Neural progenitor cell (in vitro differentiated cells): ENCODE data around the gene SLC22A1. TPM values are rescaled to one million over a fixed set of nuclear protein-coding genes. Genes with fewer than 3 reads are reported as not detected.

Experiments
- DNase-seq: peaks from one replicate; pipeline ENCODE4 v3.0.0-alpha.2; 2016; ENCODE audit warnings: low spot score
- H2AFZ ChIP-seq: fragments of 200-600 bp; sonication (generic); replicated peaks from 2 replicates; pipeline ENCODE4 v1.6.1; 2016; ENCODE audit warnings: antibody characterized with exemption
- H3F3A ChIP-seq: fragments of 200-600 bp; sonication (generic); 2 replicates; pipeline ENCODE4 v1.6.1; 2016; ENCODE audit warnings: antibody characterized with exemption, low read depth
- H3K27ac ChIP-seq: fragments of 200-600 bp; sonication (generic); 2 replicates; pipeline ENCODE4 v1.5.1; 2016; ENCODE audit warnings: mild to moderate bottlenecking
- H3K27me3 ChIP-seq: fragments of 200-600 bp; sonication (generic); 2 replicates; pipeline ENCODE4 v1.6.1; 2016; ENCODE audit warnings: mild to moderate bottlenecking, moderate library complexity
- H3K36me3 ChIP-seq: fragments of 200-600 bp; sonication (generic); 2 replicates; pipeline ENCODE4 v1.5.1; 2016
- H3K4me1 ChIP-seq: fragments of 200-600 bp; sonication (generic); 2 replicates; pipeline ENCODE4 v1.6.1; 2016; ENCODE audit warnings: mixed run types
- H3K4me2 ChIP-seq: fragments of 200-600 bp; sonication (generic); 2 replicates; pipeline ENCODE4 v1.6.1; 2016
- H3K4me3 ChIP-seq: fragments of 200-600 bp; sonication (generic); 2 replicates; pipeline ENCODE4 v1.5.1; 2016
- H3K79me2 ChIP-seq: fragments of 200-600 bp; sonication (generic); 2 replicates; pipeline ENCODE4 v1.6.1; 2016; ENCODE audit warnings: low read depth
- H3K9ac ChIP-seq: fragments of 200-600 bp; sonication (generic); 2 replicates; pipeline ENCODE4 v1.6.1; 2016
- H3K9me3 ChIP-seq: fragments of 200-600 bp; sonication (generic); 2 replicates; pipeline ENCODE4 v1.5.1; 2016; ENCODE audit warnings: low read depth
- H4K20me1 ChIP-seq: fragments of 200-600 bp; sonication (generic); 2 replicates; pipeline ENCODE4 v1.6.1; 2016; ENCODE audit warnings: low read depth
- H3K27ac Mint-ChIP-seq: 3 replicates; pipeline ENCODE4 v1.8.0; 2021; ENCODE audit warnings: mixed read lengths
- H3K27me3 Mint-ChIP-seq: 2 replicates; pipeline ENCODE4 v1.8.0; 2022; ENCODE audit warnings: low read depth, mild to moderate bottlenecking, inconsistent platforms, moderate library complexity, mixed read lengths; ENCODE audit not compliant: insufficient read depth
- H3K36me3 Mint-ChIP-seq: 3 replicates; pipeline ENCODE4 v1.8.0; 2021; ENCODE audit warnings: mixed read lengths
- H3K4me1 Mint-ChIP-seq: 3 replicates; pipeline ENCODE4 v1.8.0; 2021; ENCODE audit warnings: mixed read lengths
- H3K4me3 Mint-ChIP-seq: 3 replicates; pipeline ENCODE4 v1.8.0; 2021; ENCODE audit warnings: mild to moderate bottlenecking, moderate library complexity, mixed read lengths
- H3K9me3 Mint-ChIP-seq: 3 replicates; pipeline ENCODE4 v1.8.0; 2020; ENCODE audit warnings: mixed read lengths
- EZH2 ChIP-seq: fragments of 200-600 bp; sonication (generic); IDR thresholded peaks from 2 replicates; pipeline ENCODE4 v1.6.1; 2017; ENCODE audit warnings: antibody characterized with exemption, mild to moderate bottlenecking, moderate library complexity
- EZH2phosphoT487 ChIP-seq: fragments of 200-600 bp; sonication (generic); IDR thresholded peaks from 2 replicates; pipeline ENCODE4 v1.6.1; 2017; ENCODE audit warnings: antibody characterized with exemption
- total RNA-seq: library from RNA; depleted of rRNA; stranded (reverse); fragments of >200 nt; gene quantifications from 2 replicates; pipeline ENCODE4 v1.2.3, GENCODE V29; 2015; ENCODE audit warnings: low replicate concordance
- TF ChIP-seq, protein P1 (sequence below): fragments of 200-600 bp; sonication (generic); IDR thresholded peaks from 2 replicates; pipeline ENCODE4 v1.5.1; 2017; ENCODE audit warnings: antibody characterized with exemption, mild to moderate bottlenecking

Gene SLC22A1
- total RNA-seq, 1 donor from 2014 or later, result not detected

DNA sequence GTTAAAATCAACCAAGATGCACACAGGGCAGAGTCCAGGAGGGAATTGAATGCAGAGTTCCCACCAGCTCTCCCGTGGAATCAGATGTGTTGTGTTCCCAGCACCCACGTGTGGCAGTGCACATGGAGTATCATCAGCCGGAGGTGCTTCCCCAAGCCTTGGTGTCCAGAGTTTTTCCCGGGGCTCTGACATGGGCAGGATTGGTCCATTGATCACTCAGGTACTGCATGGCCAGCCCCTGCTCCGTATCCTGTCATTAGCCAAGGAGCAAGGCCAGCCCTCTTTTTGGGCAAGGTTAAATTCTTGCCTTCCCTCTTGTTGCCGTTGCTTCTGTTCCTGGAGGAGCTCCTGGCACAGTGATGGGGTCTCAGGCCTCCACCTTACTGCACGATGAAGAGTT is 28.6 kb upstream of the SLC22A1 start:
- H3K9me3 ChIP-seq, result no peaks in the 10 kb centered on the region
- H3K79me2 ChIP-seq, result no peaks in the 10 kb centered on the region
- Mint-ChIP-seq H3K36me3 (peaks cover 45% of the 10 kb centered on the region), H3K4me3 (no peak overlapping the region), H3K27ac (no peak overlapping the region), H3K9me3 (no peaks in the 10 kb centered on the region), H3K27me3 (peaks cover 2% of the 10 kb centered on the region), H3K4me1 (no peaks in the 10 kb centered on the region)
- no peaks in the 10 kb centered on the region for H4K20me1 ChIP-seq
- H3K36me3 ChIP-seq, result no peaks in the 10 kb centered on the region
- DNase-seq, result no peak
- no peaks in the 10 kb centered on the region for H3K27me3 ChIP-seq
- H3K9ac ChIP-seq, result no peak overlapping the region
- H3K4me2 ChIP-seq, result no peak overlapping the region
- H3K4me1 ChIP-seq, result no peaks in the 10 kb centered on the region
- H3K27ac ChIP-seq, result no peak overlapping the region
- H3K4me3 ChIP-seq, result no peak overlapping the region
- H3F3A ChIP-seq, result no peaks in the 10 kb centered on the region
- TF ChIP-seq, protein P1, sequence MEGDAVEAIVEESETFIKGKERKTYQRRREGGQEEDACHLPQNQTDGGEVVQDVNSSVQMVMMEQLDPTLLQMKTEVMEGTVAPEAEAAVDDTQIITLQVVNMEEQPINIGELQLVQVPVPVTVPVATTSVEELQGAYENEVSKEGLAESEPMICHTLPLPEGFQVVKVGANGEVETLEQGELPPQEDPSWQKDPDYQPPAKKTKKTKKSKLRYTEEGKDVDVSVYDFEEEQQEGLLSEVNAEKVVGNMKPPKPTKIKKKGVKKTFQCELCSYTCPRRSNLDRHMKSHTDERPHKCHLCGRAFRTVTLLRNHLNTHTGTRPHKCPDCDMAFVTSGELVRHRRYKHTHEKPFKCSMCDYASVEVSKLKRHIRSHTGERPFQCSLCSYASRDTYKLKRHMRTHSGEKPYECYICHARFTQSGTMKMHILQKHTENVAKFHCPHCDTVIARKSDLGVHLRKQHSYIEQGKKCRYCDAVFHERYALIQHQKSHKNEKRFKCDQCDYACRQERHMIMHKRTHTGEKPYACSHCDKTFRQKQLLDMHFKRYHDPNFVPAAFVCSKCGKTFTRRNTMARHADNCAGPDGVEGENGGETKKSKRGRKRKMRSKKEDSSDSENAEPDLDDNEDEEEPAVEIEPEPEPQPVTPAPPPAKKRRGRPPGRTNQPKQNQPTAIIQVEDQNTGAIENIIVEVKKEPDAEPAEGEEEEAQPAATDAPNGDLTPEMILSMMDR, result no peak
- TF ChIP-seq EZH2phosphoT487, result no peak
- no peak for TF ChIP-seq EZH2
- no peak overlapping the region for H2AFZ ChIP-seq

DNA sequence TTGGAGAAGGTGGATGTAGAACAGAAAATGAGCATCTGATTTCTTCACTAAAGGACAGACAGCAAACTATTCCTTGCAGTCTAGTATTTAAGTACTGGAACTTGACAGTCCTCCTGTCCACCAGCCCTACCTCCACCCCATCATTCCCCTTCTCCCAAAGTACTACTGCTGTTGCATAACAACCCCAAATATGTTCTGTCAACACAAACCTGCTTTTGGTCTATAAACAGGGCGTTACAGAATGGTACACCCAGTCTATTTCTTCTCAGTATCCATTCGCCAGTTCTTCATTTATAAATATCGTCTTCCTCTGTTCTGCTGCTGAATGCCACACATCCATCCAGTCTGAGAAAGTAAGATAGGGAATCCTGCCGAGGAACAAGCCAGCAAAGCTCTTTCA is 27.7 kb upstream of the SLC22A1 start:
- H3K9me3 Mint-ChIP-seq, result no peaks in the 10 kb centered on the region
- Histone ChIP-seq H3K36me3 (peaks cover 2% of the 10 kb centered on the region), H2AFZ (no peak overlapping the region), H3K9ac (no peak overlapping the region), H4K20me1 (no peaks in the 10 kb centered on the region), H3F3A (no peaks in the 10 kb centered on the region), H3K4me1 (no peaks in the 10 kb centered on the region), H3K9me3 (no peaks in the 10 kb centered on the region), H3K27me3 (no peaks in the 10 kb centered on the region), H3K4me3 (no peak overlapping the region), H3K79me2 (no peaks in the 10 kb centered on the region), H3K27ac (no peak overlapping the region), H3K4me2 (no peak overlapping the region)
- H3K27me3 Mint-ChIP-seq, result peaks cover 2% of the 10 kb centered on the region
- no peak overlapping the region for H3K27ac Mint-ChIP-seq
- no peak overlapping the region for H3K4me3 Mint-ChIP-seq
- DNase-seq, result no peak
- no peaks in the 10 kb centered on the region for H3K4me1 Mint-ChIP-seq
- H3K36me3 Mint-ChIP-seq, result peaks cover 50% of the 10 kb centered on the region
- TF ChIP-seq, protein P1, result no peak
- TF ChIP-seq EZH2 (no peak), EZH2phosphoT487 (no peak)

DNA sequence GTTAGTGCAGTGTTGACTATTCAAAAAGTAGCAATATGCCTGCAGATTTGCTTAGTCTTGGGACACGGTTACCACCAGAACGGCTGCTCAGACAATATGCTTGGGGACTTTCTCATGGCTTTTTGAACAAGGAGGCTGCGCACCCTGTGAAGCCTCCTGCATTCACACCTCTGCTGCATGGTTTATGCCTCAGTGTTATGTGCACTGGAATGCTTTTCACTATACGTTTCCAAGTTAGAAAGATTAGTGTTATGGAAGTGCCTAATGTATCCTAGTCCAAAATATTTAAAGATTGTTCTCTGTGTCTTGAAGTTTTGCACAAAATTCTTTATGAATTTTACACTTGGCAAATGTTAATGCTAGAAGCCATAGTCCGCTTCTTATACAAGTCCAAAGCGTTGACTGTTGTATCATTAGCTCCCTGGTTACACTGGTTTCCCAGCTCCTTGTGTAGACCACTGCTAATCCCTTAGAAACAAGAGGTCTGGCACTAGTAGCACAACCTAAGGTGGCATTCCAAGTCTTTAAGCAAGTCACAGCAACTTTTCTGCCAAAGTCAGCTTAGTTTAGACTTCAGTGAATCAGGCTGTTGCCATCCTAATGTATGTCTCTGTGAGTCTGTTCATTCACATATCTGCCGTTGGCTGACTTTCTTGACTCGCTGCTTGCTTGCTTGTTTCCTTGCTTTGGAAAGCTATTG is 26.3 kb upstream of the SLC22A1 start:
- Histone ChIP-seq H3K27me3 (no peaks in the 10 kb centered on the region), H3K36me3 (peaks cover 4% of the 10 kb centered on the region), H3K4me3 (no peak overlapping the region), H3K4me1 (no peaks in the 10 kb centered on the region), H4K20me1 (no peaks in the 10 kb centered on the region), H3F3A (no peaks in the 10 kb centered on the region), H3K9me3 (no peaks in the 10 kb centered on the region), H3K27ac (no peak overlapping the region), H3K4me2 (no peak overlapping the region), H3K9ac (no peak overlapping the region), H2AFZ (no peak overlapping the region), H3K79me2 (no peaks in the 10 kb centered on the region)
- H3K27ac Mint-ChIP-seq, result no peak overlapping the region
- no peak for DNase-seq
- H3K36me3 Mint-ChIP-seq, result peaks cover 42% of the 10 kb centered on the region
- H3K9me3 Mint-ChIP-seq, result no peaks in the 10 kb centered on the region
- TF ChIP-seq, protein P1, result no peak
- TF ChIP-seq EZH2 (no peak), EZH2phosphoT487 (no peak)
- no peak overlapping the region for H3K4me3 Mint-ChIP-seq
- peaks cover 2% of the 10 kb centered on the region for H3K27me3 Mint-ChIP-seq
- H3K4me1 Mint-ChIP-seq, result no peaks in the 10 kb centered on the region
